SU-DHL-6 (cell line): ENCODE measurements around the gene NEU4.

ENCODE experiments used
- H2AFZ ChIP-seq: fragments of 200-600 bp; sonication (generic); 2 replicates; pipeline ENCODE4 v1.6.1; 2014; ENCODE audit warnings: low read depth, mild to moderate bottlenecking, moderate library complexity, mixed read lengths, antibody characterized with exemption, low read length; ENCODE audit not compliant: severe bottlenecking
- H3F3A ChIP-seq: fragments of 200-600 bp; shearing (Covaris generic); 2 replicates; pipeline ENCODE4 v1.6.0; 2016; ENCODE audit warnings: antibody characterized with exemption, mild to moderate bottlenecking; ENCODE audit not compliant: insufficient read depth
- H3K27ac ChIP-seq: fragments of 200-600 bp; sonication (generic); 2 replicates; pipeline ENCODE4 v1.5.1; 2016; ENCODE audit warnings: low read depth, mild to moderate bottlenecking, low read length, moderate library complexity, mixed read lengths
- H3K27me3 ChIP-seq: fragments of 200-600 bp; sonication (generic), shearing (Covaris generic); 2 replicates; pipeline ENCODE4 v1.6.0; 2014; ENCODE audit warnings: mild to moderate bottlenecking, low read length
- H3K36me3 ChIP-seq: fragments of 200-600 bp; sonication (generic); 2 replicates; pipeline ENCODE4 v1.6.1; 2014; ENCODE audit warnings: mild to moderate bottlenecking, low read length, mixed read lengths
- H3K4me2 ChIP-seq: fragments of 300-600, 200-600 bp; shearing (Covaris generic), sonication (generic); 2 replicates; pipeline ENCODE4 v1.6.0; 2014; ENCODE audit warnings: low read length, low read depth, mild to moderate bottlenecking; ENCODE audit not compliant: poor library complexity, severe bottlenecking
- H3K4me3 ChIP-seq: fragments of 200-600 bp; sonication (generic); 2 replicates; pipeline ENCODE4 v1.5.1; 2014; ENCODE audit warnings: antibody characterized with exemption, low read length, mild to moderate bottlenecking, mixed read lengths; ENCODE audit not compliant: insufficient read depth, poor library complexity, severe bottlenecking
- H3K79me2 ChIP-seq: fragments of 200-600 bp; sonication (generic); 2 replicates; pipeline ENCODE4 v1.6.1; 2014; ENCODE audit warnings: mild to moderate bottlenecking, low read length, moderate library complexity; ENCODE audit not compliant: insufficient read depth
- H3K9ac ChIP-seq: fragments of 200-600 bp; sonication (generic); 2 replicates; pipeline ENCODE4 v1.7.0; 2014; ENCODE audit warnings: mild to moderate bottlenecking, low read length
- H3K9me2 ChIP-seq: fragments of 200-600 bp; sonication (generic); replicated peaks from 2 replicates; pipeline ENCODE4 v1.6.1; 2014; ENCODE audit warnings: low read length; ENCODE audit not compliant: insufficient read depth
- H3K9me3 ChIP-seq: fragments of 200-600 bp; sonication (generic); 2 replicates; pipeline ENCODE4 v1.6.1; 2014; ENCODE audit warnings: low read length, mixed read lengths; ENCODE audit not compliant: insufficient read depth
- H4K20me1 ChIP-seq: fragments of 200-600 bp; sonication (generic); 2 replicates; pipeline ENCODE4 v1.6.1; 2014; ENCODE audit warnings: low read depth, mild to moderate bottlenecking, antibody characterized with exemption, low read length, moderate library complexity, mixed read lengths
- EZH2phosphoT487 ChIP-seq: fragments of 200-600 bp; sonication (generic), shearing (Covaris generic); conservative IDR thresholded peaks from 2 replicates; pipeline ENCODE4 v1.6.1; 2018; ENCODE audit warnings: mild to moderate bottlenecking, antibody characterized with exemption, low read length, moderate library complexity, mixed read lengths
- TF ChIP-seq, protein P1 (sequence below): fragments of 200-600 bp; sonication (generic); IDR thresholded peaks from one replicate; pipeline ENCODE4 v1.5.1; 2017; ENCODE audit warnings: antibody characterized with exemption, mild to moderate bottlenecking, low read length, moderate library complexity; ENCODE audit not compliant: insufficient read depth, poor library complexity, severe bottlenecking

NEU4 gene

DNA sequence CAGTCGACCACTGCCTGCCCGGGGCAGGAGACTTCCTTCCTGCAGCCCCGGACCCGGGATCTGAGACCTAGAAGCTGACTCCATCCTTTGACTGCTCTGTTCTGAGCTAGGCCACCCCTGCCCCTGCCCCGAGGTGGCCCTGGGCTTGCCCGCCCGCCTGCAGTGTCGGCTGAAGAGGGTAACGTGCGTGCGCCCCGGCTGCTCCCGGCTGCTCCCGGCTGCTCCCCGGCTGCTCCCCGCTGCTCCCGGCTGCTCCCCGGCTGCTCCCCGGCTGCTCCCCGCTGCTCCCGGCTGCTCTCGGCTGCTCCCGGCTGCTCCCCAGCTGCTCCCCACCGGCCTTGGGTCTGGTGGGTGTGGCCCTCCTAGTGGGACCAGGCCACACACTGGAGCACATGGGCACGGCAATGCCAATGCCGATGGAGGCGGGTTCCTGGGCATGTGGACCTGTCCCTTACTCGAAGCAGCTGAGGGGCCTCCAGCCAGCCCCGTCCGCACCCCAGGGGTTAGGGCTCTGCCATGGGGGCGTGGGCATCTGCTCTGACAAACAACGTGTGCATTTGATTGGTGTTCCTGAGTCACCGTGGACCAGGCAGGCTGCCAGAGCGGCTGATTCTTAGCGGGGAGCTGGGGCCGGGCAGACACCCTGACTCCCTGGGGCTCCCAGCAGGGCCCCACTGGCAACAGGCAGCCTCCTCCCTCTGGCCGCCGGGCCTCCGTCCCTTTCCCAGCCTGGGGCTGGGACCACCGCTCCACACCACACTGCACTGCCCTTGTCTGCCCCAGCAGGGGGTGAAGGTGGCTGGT lies 34.4 kb upstream of the NEU4 start:
- H3K27me3 ChIP-seq = no peaks in the 10 kb centered on the region
- H3F3A ChIP-seq = no peaks in the 10 kb centered on the region
- H4K20me1 ChIP-seq = no peaks in the 10 kb centered on the region
- no peak overlapping the region for H3K4me3 ChIP-seq
- no peak overlapping the region for H3K4me2 ChIP-seq
- H3K79me2 ChIP-seq = no peaks in the 10 kb centered on the region
- H3K36me3 ChIP-seq = no peaks in the 10 kb centered on the region
- no peak overlapping the region for H3K27ac ChIP-seq
- H3K9me3 ChIP-seq = no peaks in the 10 kb centered on the region
- TF ChIP-seq, protein P1, sequence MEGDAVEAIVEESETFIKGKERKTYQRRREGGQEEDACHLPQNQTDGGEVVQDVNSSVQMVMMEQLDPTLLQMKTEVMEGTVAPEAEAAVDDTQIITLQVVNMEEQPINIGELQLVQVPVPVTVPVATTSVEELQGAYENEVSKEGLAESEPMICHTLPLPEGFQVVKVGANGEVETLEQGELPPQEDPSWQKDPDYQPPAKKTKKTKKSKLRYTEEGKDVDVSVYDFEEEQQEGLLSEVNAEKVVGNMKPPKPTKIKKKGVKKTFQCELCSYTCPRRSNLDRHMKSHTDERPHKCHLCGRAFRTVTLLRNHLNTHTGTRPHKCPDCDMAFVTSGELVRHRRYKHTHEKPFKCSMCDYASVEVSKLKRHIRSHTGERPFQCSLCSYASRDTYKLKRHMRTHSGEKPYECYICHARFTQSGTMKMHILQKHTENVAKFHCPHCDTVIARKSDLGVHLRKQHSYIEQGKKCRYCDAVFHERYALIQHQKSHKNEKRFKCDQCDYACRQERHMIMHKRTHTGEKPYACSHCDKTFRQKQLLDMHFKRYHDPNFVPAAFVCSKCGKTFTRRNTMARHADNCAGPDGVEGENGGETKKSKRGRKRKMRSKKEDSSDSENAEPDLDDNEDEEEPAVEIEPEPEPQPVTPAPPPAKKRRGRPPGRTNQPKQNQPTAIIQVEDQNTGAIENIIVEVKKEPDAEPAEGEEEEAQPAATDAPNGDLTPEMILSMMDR = no peak
- TF ChIP-seq EZH2phosphoT487 = no peak
- H3K9me2 ChIP-seq = no peaks in the 10 kb centered on the region
- H3K9ac ChIP-seq = no peak overlapping the region
- no peak overlapping the region for H2AFZ ChIP-seq

DNA sequence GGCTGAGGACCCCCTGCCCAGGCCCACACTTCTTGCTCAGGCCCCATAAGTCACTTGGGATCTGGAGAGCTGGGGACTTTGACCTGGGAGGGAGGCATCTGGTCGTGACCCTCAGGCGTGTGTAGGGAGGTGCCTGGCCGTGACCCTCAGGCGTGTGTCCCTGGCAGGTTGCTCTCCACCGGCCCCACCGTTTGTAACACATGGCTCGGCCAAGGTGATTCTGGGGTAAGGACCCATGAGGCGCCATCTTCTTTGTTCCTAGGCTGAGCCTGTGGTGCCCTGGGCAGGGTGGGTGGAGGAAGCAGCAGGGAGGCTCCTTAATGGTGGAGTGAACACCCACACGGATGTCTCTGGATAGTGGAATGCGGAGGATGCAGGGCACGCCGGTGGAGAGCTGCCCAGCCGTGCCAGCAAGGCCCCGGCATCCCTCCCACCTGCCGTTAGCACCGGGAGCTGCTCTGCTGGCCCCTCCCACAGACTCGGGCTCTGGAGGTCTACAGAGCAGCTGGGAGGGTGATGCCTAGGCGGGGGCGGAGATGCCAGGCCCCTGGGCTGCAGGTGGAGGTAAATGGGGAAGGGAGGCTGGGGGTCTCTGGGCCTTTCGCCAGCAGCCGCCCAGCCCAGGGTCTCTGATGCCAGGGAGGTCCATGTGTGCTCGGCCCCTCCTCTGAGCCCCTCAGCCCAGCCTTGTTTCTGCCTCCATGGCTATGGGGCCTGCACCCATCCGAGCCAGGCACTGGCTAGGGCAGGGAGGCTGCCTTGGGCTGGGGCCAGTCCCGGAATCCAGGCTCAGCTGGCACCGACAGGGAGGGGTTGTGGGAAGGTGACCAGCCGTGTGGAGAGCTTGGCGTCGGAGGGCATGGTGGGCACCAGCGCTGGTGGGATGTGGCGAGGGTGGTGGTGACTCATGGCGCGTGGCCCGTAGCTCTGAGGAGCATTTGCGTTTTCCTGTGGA lies 33.5 kb upstream of the NEU4 start:
- Histone ChIP-seq H2AFZ (no peak overlapping the region), H3K36me3 (no peaks in the 10 kb centered on the region), H3K4me3 (no peak overlapping the region), H3K4me2 (no peak overlapping the region), H3K27me3 (no peaks in the 10 kb centered on the region), H3K9me3 (no peaks in the 10 kb centered on the region), H3F3A (no peaks in the 10 kb centered on the region), H4K20me1 (no peaks in the 10 kb centered on the region), H3K9me2 (no peaks in the 10 kb centered on the region), H3K79me2 (no peaks in the 10 kb centered on the region), H3K27ac (no peak overlapping the region), H3K9ac (no peak overlapping the region)
- TF ChIP-seq, protein P1 = no peak
- TF ChIP-seq EZH2phosphoT487 = no peak

DNA sequence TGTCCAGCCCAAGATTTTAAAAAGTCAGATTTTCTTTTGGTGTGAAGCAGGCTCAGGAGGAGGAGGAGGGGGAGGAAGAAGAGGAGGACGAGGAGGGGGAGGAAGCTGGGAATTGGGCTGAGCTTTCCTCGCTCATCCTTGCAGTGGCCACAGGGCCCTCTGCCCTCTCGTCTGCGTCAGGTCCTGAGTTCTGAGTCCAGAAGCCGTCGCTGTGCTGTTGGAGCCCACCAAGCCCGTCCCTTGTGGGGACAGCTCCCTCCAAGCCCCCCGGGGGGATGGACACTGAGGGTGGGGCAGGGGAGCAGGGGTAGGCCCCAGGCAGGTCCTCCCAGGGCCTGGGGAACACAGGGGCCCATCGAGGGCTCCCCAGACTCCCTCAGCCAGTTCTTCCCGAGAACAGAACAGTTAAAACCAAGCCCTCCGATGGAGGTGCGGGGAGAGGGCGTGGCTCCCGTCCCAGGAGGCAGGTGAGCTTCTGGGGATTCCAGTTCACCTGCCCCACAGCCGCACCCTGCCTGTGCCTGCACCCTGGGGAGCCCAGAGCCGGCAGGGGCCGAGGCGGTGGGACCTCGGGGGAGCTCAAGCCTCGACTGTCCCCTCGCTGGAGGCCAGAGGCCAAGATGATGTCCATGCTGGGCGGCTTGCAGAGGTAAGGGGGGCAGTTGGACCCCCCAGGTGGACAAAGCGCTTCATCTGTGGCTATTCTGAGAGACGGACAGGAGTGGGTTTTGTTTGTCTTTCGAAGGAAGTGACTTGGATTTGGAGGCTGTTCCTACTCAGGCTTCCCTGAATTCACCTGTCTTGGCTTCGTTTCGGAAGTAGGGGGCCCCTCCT lies 32.4 kb upstream of the NEU4 start, which contains the start of gene GAL3ST2:
Gene GAL3ST2, plus strand, starts transcription at position 487 of the 834 bp plus-strand sequence. Its CDS starts 134 bp downstream, at position 621.
- no peaks in the 10 kb centered on the region for H3K27me3 ChIP-seq
- no peak within 1 kb of the TSS for H2AFZ ChIP-seq
- no peak within 1 kb of the TSS for H3K9ac ChIP-seq
- no peak within 1 kb of the TSS for H3K4me3 ChIP-seq
- no peaks in the 10 kb centered on the region for H3K79me2 ChIP-seq
- H3K4me2 ChIP-seq = no peak within 1 kb of the TSS
- H4K20me1 ChIP-seq = no peaks in the 10 kb centered on the region
- H3K9me3 ChIP-seq = no peaks in the 10 kb centered on the region; the same call in 1 of the 2 replicates
- TF ChIP-seq, protein P1 = no peak
- TF ChIP-seq EZH2phosphoT487 = no peak
- no peaks in the 10 kb centered on the region for H3K36me3 ChIP-seq
- no peaks in the 10 kb centered on the region for H3F3A ChIP-seq
- H3K27ac ChIP-seq = no peak within 1 kb of the TSS
- H3K9me2 ChIP-seq = no peaks in the 10 kb centered on the region
